Heart right ventricle (tissue), 16 donors: ENCODE data around the gene LRR1. TPM values are rescaled to one million over a fixed set of nuclear protein-coding genes. Genes with fewer than 3 reads are reported as not detected.
"Not testable (repeated sequence)": the region's sequence is repeated elsewhere in the genome, so short reads cannot be mapped to it uniquely, and the experiment has no call there.

Experiments
- ATAC-seq, 8 donors: fragments of 200-7000 bp; cut with Tn5 transposase; one replicate each; pipeline ENCODE4 v1.9.1; 2020; ENCODE audit warnings: mild to moderate bottlenecking in 8 of 8, moderate library complexity in 8 of 8, moderate number of reproducible peaks in 1 of 8
- DNase-seq, 2 donors: peaks; one replicate each; pipeline ENCODE4 v3.0.0-alpha.2; 2020
- H3K27ac ChIP-seq, 10 donors: fragments of 200-600 bp; sonication (generic) in 2 of 10; one replicate each; pipeline versions ENCODE4 v1.5.0 to v1.8.0; 2020 to 2022; ENCODE audit warnings: mild to moderate bottlenecking in 3 of 10
- H3K27me3 ChIP-seq, 7 donors: fragments of 200-600 bp; one replicate each; pipeline ENCODE4 v1.8.0; 2021 to 2022; ENCODE audit warnings: mild to moderate bottlenecking in 2 of 7
- H3K36me3 ChIP-seq, 9 donors: fragments of 200-600 bp; sonication (generic) in 1 of 9; one replicate each; pipeline versions ENCODE4 v1.5.0 to v1.8.0; 2020 to 2022; ENCODE audit warnings: mild to moderate bottlenecking in 2 of 9
- H3K4me1 ChIP-seq, 9 donors: fragments of 200-600 bp; sonication (generic) in 1 of 9; one replicate each; pipeline versions ENCODE4 v1.5.0 to v1.8.0; 2020 to 2022; ENCODE audit warnings: mild to moderate bottlenecking in 4 of 9
- H3K4me3 ChIP-seq, 10 donors: fragments of 200-600 bp; sonication (generic) in 2 of 10; one replicate each; pipeline versions ENCODE4 v1.5.0 to v1.8.0; 2020 to 2022; ENCODE audit warnings: mild to moderate bottlenecking in 7 of 10, moderate library complexity in 2 of 10
- H3K9me3 ChIP-seq, 11 donors: fragments of 200-600 bp in 10 of 11; sonication (generic) in 2 of 11; one replicate each; pipeline versions ENCODE4 v1.5.0 to v1.8.0; 2013 to 2022; ENCODE audit warnings: mild to moderate bottlenecking in 2 of 11, control low read depth in 1 of 11, moderate library complexity in 1 of 11
- WGBS, 2 donors: extraction: QIAGEN DNeasy Blood & Tissue Kit; methylation state at CpG; one replicate each; pipeline ENCODE4 v1.1.7; 2013; ENCODE audit warnings: inconsistent platforms in 1 of 2; 5-methylcytosine and 5-hydroxymethylcytosine counted together
- intact Hi-C, 10 donors: fragments of 100-400 bp; cut with DNase I; formaldehyde crosslinking; loops; one replicate each; pipeline versions ENCODE4 v1.11.1 to v1.14.2; 2022
- polyA plus RNA-seq, 2 donors: library from polyadenylated mRNA; stranded (reverse); fragments of 200-250 nt; gene quantifications; one replicate each; pipeline ENCODE4 v1.2.3, GENCODE V29; 2013
- total RNA-seq, 10 donors: library from RNA; stranded (reverse); fragmentation: NEBNext Ultra II Directional in 3 of 10; extraction: Animal tissue kit (Norgen Biotek cat#: 25700) in 3 of 10; gene quantifications; one replicate each; pipeline versions ENCODE4 v1.2.1 to v1.2.4, GENCODE V29; 2021 to 2023
- TF ChIP-seq, protein P1 (sequence below), 9 donors: fragments of 200-600 bp; sonication (generic) in 2 of 9; IDR thresholded peaks; one replicate each; pipeline versions ENCODE4 v1.5.0 to v1.8.0; 2021 to 2022; ENCODE audit warnings: antibody characterized with exemption in 9 of 9, mild to moderate bottlenecking in 5 of 9, moderate library complexity in 1 of 9
- donor health status: Arrhythmogenic right ventricular cardiomyopathy.
- donor health status: ischemic (EF 13 %, LVEDD 7.1; RV severe dilation, severe dysfunction).
- donor health status: healthy with polysubstance abuse.
- donor health status: DM: no; HTN: yes; CAD: no.
- donor health status: DM: no; HTN: no; CAD: no.
- donor health status: ischemic (EF 25% LVEDD 6.9; RV normal size, moderate dysfunction).
- donor health status: ischemic (EF 25% LVEDD 5.7; RV mildly dilated, moderate dysfunction).
- donor health status: healthy.
- donor health status: DM: yes; HTN: yes; CAD: no.
- donor health status: Ischemic cardiomyopathy.
- donor health status: ischemic (EF 35%, LVEDD 5.7; RV mildly dilated, moderate dysfunction).
- donor health status: nonischemic (EF 11% LVEDD 7.7; RV severe dilation, severe dysfunction).
- donor health status: DM: yes; HTN: yes; CAD: no.
- donor health status: PGD.
- donor health status: ischemic (EF 29% LVEDD 5.4; RV normal size, mild dysfunction).
- donor health status: nonischemic (EF 23%, LVEDD 6.1; RV moderate dilation, normal function).

Gene LRR1
- total and polyA plus RNA-seq, 12 donors: 2.7 to 38.4 (median 6.5) TPM

DNA sequence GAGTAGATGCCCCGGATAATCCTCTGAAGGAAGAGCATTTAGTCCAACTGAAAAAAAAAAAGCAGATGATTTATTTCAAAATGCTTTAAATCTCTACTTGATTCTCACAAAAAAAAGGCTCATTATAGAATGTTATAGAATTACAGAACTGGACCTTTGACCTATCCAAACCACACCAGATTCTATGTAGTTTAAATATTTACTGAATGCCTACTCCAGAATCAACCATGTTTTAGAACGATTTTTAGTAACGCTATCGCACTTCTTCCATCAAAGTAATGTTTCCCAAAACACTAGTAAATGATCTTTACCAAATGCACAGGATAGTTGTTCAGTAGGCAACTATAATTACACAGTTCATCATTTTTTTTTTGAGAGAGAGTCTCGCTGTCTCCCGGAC lies 15.1 kb upstream of the LRR1 start:
- intact Hi-C loops: no loop called here
- Histone ChIP-seq H3K27me3 (no peaks in the 10 kb centered on the region), H3K4me3 (peak overlapping the region in 1 of 10 donors; percentile 94), H3K27ac (no peak overlapping the region), H3K36me3 (peaks cover 0 to 35% (median 8%) of the 10 kb centered on the region in 9 donors), H3K9me3 (no peaks in the 10 kb centered on the region), H3K4me1 (peaks cover 4 to 43% (median 20%) of the 10 kb centered on the region in 9 donors)
- DNase-seq (no peak), ATAC-seq (no peak)
- TF ChIP-seq, protein P1, sequence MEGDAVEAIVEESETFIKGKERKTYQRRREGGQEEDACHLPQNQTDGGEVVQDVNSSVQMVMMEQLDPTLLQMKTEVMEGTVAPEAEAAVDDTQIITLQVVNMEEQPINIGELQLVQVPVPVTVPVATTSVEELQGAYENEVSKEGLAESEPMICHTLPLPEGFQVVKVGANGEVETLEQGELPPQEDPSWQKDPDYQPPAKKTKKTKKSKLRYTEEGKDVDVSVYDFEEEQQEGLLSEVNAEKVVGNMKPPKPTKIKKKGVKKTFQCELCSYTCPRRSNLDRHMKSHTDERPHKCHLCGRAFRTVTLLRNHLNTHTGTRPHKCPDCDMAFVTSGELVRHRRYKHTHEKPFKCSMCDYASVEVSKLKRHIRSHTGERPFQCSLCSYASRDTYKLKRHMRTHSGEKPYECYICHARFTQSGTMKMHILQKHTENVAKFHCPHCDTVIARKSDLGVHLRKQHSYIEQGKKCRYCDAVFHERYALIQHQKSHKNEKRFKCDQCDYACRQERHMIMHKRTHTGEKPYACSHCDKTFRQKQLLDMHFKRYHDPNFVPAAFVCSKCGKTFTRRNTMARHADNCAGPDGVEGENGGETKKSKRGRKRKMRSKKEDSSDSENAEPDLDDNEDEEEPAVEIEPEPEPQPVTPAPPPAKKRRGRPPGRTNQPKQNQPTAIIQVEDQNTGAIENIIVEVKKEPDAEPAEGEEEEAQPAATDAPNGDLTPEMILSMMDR (IDR thresholded peaks at IDR 0.05): no peak
- WGBS, 2 donors: 93 to 96% methylated on average over 6 of the region's 6 CpGs

- WGBS, 2 donors: 90 to 93% methylated on average over 11 of the region's 11 CpGs
- H3K36me3 ChIP-seq: peaks cover 0 to 35% (median 8%) of the 10 kb centered on the region in 9 donors
- intact Hi-C loops: no loop called here
- H3K27me3 ChIP-seq: no peaks in the 10 kb centered on the region
- no peak overlapping the region for H3K27ac ChIP-seq
- DNase-seq (no peak), ATAC-seq (no peak)
- TF ChIP-seq, protein P1 (IDR thresholded peaks at IDR 0.05): no peak
- H3K9me3 ChIP-seq: no peaks in the 10 kb centered on the region
- H3K4me3 ChIP-seq: peak overlapping the region in 4 of 10 donors; percentile 3 to 94 (median 44)
- peaks cover 4 to 43% (median 20%) of the 10 kb centered on the region in 9 donors for H3K4me1 ChIP-seq
These were observed 14.7 kb upstream of the LRR1 start for GRCh38 chr14:49584058-49584457.

GRCh38 chr14:49584981-49585640 lies 13.6 kb upstream of the LRR1 start:
- intact Hi-C loops, ATAC-seq, H3K27me3 ChIP-seq, DNase-seq, H3K9me3 ChIP-seq: not testable (repeated sequence)
- H3K4me1 ChIP-seq: peaks cover 4 to 43% (median 20%) of the 10 kb centered on the region in 9 donors
- H3K27ac ChIP-seq: peak overlapping the region in 9 of 10 donors; percentile 86 to 97 (median 94)
- peak overlapping the region; percentile 77 to 99 (median 90) for H3K4me3 ChIP-seq
- peaks cover 0 to 35% (median 8%) of the 10 kb centered on the region in 9 donors for H3K36me3 ChIP-seq
- WGBS, 2 donors: 18 to 24% methylated on average over 32 of the region's 32 CpGs

DNA sequence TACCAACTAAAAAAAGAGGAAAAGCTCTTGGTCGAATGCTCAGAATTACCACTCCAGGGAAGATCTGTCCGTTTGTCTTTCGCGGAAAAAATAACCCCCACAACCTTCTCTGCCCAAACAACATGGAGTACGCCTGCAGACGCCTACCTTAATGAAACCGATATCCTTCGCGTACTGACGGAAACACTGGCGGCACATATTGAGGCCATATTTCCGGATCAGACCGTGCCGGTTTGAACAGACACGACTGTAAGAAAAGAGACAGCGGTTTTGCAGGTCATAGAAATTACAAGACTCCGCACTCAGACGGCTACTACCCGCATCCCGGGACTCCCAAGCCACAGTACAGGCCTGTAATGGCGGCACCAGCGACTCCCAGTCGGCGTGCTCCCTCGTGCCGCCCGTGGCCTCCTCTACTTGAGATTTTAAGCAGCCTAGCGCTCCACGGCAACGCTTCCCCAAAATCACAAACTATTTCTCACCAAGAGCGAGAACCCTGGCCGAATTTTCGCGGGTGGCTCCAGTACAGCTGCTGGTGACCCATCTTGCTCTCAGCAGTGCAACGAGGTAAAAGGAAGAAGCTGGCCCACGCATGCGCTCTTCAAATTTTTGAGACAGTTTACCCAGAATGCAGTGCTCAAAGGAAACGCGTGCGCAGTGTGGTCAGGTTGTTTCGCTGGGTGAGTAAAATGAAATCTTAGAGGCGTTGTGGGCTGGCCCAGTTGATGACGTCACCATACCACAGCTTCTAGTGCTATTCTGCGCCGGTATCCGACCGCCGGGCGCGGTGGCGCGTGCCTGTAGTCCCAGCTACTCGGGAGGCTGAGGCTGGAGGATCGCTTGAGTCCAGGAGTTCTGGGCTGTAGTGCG lies 12.7 kb upstream of the LRR1 start, which contains the start of gene RPS29:
RPS29 (minus strand) TSS at position 578 of the 870 bp plus-strand sequence; CDS start at position 544, 34 bp downstream.
- H3K4me1 ChIP-seq: peaks cover 4 to 43% (median 20%) of the 10 kb centered on the region in 9 donors
- intact Hi-C loops: no loop called here
- DNase-seq (peak; percentile 95 to 98), ATAC-seq (peak; percentile 97 to 99 (median 98))
- H3K9me3 ChIP-seq: no peaks in the 10 kb centered on the region
- 0% methylated on average over 53 to 54 of the region's 55 CpGs for WGBS, 2 donors
- H3K27ac ChIP-seq: peak within 1 kb of the TSS; percentile 84 to 97 (median 93)
- H3K27me3 ChIP-seq: no peaks in the 10 kb centered on the region
- peak within 1 kb of the TSS; percentile 77 to 99 (median 90) for H3K4me3 ChIP-seq
- H3K36me3 ChIP-seq: peaks cover 0 to 35% (median 8%) of the 10 kb centered on the region in 9 donors
- TF ChIP-seq, protein P1 (IDR thresholded peaks at IDR 0.05): no peak
